B cell (primary cell): ENCODE results near the gene TCERG1L. TPM values are rescaled to one million over a fixed set of nuclear protein-coding genes. Genes with fewer than 3 reads are reported as not detected.

Experiments
- ATAC-seq: fragments of 200-7000 bp; cut with Tn5 transposase; one replicate; pipeline ENCODE4 v1.10.0; 2021; ENCODE audit warnings: low read depth, mild to moderate bottlenecking, moderate number of reproducible peaks, moderate library complexity
- CTCF ChIA-PET: fragments of 350-600 bp; sonication (Branson Sonifier 250); formaldehyde crosslinking; loops from one replicate; lab custom pipeline; 2021; ENCODE audit warnings: antibody characterized with exemption, inconsistent platforms; lab: Charles Lee
- POLR2A ChIA-PET: fragments of 350-600 bp; sonication (Branson Sonifier 250); formaldehyde crosslinking; loops from one replicate; lab custom pipeline; 2021; ENCODE audit warnings: antibody characterized with exemption; lab: Charles Lee
- DNase-seq: peaks from one replicate; pipeline ENCODE4 v3.0.0; 2013
- H2AFZ ChIP-seq: 2 replicates; pipeline ENCODE4 v1.6.1; 2012; ENCODE audit warnings: mild to moderate bottlenecking, low read depth, low read length; ENCODE audit not compliant: insufficient read depth, poor library complexity, severe bottlenecking
- H3K27ac ChIP-seq, 2 donors: 1 replicate in 1 of 2; 2 replicates in 1 of 2; pipeline ENCODE4 v1.5.1; 2012 to 2013; ENCODE audit warnings: low read length in 2 of 2, mild to moderate bottlenecking in 2 of 2, moderate library complexity in 1 of 2
- H3K27me3 ChIP-seq, 4 experiments: fragments of 200-600 bp in 1 of 4; sonication (generic) in 1 of 4; replicated peaks in 1 of 4; 1 replicate in 2 of 4; 2 replicates in 2 of 4; pipeline versions ENCODE4 v1.6.1 to v1.7.0; 2013 to 2016; ENCODE audit warnings: low read length in 3 of 4, mild to moderate bottlenecking in 2 of 4, mixed read lengths in 1 of 4, moderate library complexity in 1 of 4; ENCODE audit not compliant: insufficient read depth in 4 of 4, control insufficient read depth in 3 of 4; ENCODE audit errors: control extremely low read depth in 1 of 4
- H3K36me3 ChIP-seq, 2 experiments: replicated peaks in 1 of 2; 1 replicate in 1 of 2; 2 replicates in 1 of 2; pipeline versions ENCODE4 v1.6.1 to v1.7.1; 2013; ENCODE audit warnings: low read length in 1 of 2; ENCODE audit not compliant: insufficient read depth in 2 of 2, control insufficient read depth in 1 of 2; ENCODE audit errors: control extremely low read depth in 1 of 2, extremely low read depth in 1 of 2
- H3K4me1 ChIP-seq, 2 donors: fragments of 200-600 bp in 1 of 2; sonication (generic) in 1 of 2; 1 replicate in 1 of 2; 2 replicates in 1 of 2; pipeline versions ENCODE4 v1.5.1 to v1.6.1; 2013 to 2017; ENCODE audit warnings: low read length in 2 of 2; ENCODE audit not compliant: control insufficient read depth in 2 of 2, insufficient read depth in 2 of 2
- H3K4me2 ChIP-seq: replicated peaks from 2 replicates; pipeline ENCODE3; 2012; ENCODE audit warnings: mild to moderate bottlenecking, low read depth, low read length; ENCODE audit not compliant: poor library complexity, severe bottlenecking
- H3K4me3 ChIP-seq, 5 experiments: fragments of 200-600 bp in 1 of 5; sonication (generic) in 1 of 5; 1 replicate in 3 of 5; 2 replicates in 2 of 5; pipeline versions ENCODE4 v1.5.1 to v1.7.0; 2011 to 2016; ENCODE audit warnings: low read length in 4 of 5, mild to moderate bottlenecking in 4 of 5, low read depth in 2 of 5, control low read depth in 1 of 5, moderate library complexity in 1 of 5; ENCODE audit not compliant: insufficient read depth in 1 of 5; ENCODE audit errors: control extremely low read depth in 1 of 5, extremely low read depth in 1 of 5
- H3K79me2 ChIP-seq: fragments of 200-600 bp; sonication (generic); one replicate; pipeline ENCODE4 v1.6.0; 2016; ENCODE audit warnings: low read length; ENCODE audit not compliant: control insufficient read depth, insufficient read depth
- H3K9ac ChIP-seq: fragments of 200-600 bp; sonication (generic); 2 replicates; pipeline ENCODE4 v1.6.1; 2017; ENCODE audit warnings: mild to moderate bottlenecking, low read length, moderate library complexity
- H3K9me3 ChIP-seq, 3 donors: one replicate each; pipeline versions ENCODE4 v1.6.1 to v1.7.1; 2013; ENCODE audit warnings: low read length in 2 of 3; ENCODE audit not compliant: control insufficient read depth in 2 of 3, insufficient read depth in 1 of 3; ENCODE audit errors: control extremely low read depth in 1 of 3
- H4K20me1 ChIP-seq: 2 replicates; pipeline ENCODE4 v1.6.0; 2012; ENCODE audit warnings: mild to moderate bottlenecking, low read length; ENCODE audit not compliant: insufficient read depth, control insufficient read depth, poor library complexity, severe bottlenecking
- H3K27ac Mint-ChIP-seq: one replicate; pipeline ENCODE4 v1.8.0; 2021; ENCODE audit warnings: mixed read lengths
- H3K27me3 Mint-ChIP-seq: one replicate; pipeline ENCODE4 v1.8.0; 2021; ENCODE audit warnings: mixed read lengths
- H3K4me1 Mint-ChIP-seq: one replicate; pipeline ENCODE4 v1.8.0; 2021; ENCODE audit warnings: mixed read lengths
- H3K4me3 Mint-ChIP-seq: one replicate; pipeline ENCODE4 v1.8.0; 2021; ENCODE audit warnings: mixed read lengths
- H3K9me3 Mint-ChIP-seq: one replicate; pipeline ENCODE4 v1.8.0; 2022; ENCODE audit warnings: mixed read lengths; ENCODE audit not compliant: insufficient read depth
- CTCF ChIP-seq: fragments of 200-600 bp; IDR thresholded peaks from one replicate; pipeline ENCODE4 v1.8.0; 2022; ENCODE audit warnings: antibody characterized with exemption, mild to moderate bottlenecking
- EZH2 ChIP-seq: IDR thresholded peaks from 2 replicates; pipeline ENCODE4 v1.6.1; 2012; ENCODE audit warnings: borderline replicate concordance, low read depth, mild to moderate bottlenecking, moderate library complexity, low read length; ENCODE audit not compliant: insufficient read depth, poor library complexity, severe bottlenecking
- WGBS: methylation state at CpG from one replicate; pipeline ENCODE4 v1.1.5; 2013; ENCODE audit warnings: missing lambda C conversion rate; ENCODE audit not compliant: insufficient coverage; 5-methylcytosine and 5-hydroxymethylcytosine counted together
- intact Hi-C: fragments of 100-400 bp; cut with micrococcal nuclease; formaldehyde crosslinking; loops from one replicate; pipeline ENCODE4 v1.10.0; 2022
- polyA plus RNA-seq: library from polyadenylated mRNA; depleted of rRNA; stranded (reverse); fragments of >200 nt; gene quantifications from 2 replicates; pipeline ENCODE4 v1.2.3, GENCODE V29; 2012
- total RNA-seq, 2 donors: library from RNA; stranded (reverse); fragments of 120-200 nt in 1 of 2; gene quantifications; 1 replicate in 1 of 2; 2 replicates in 1 of 2; pipeline versions ENCODE4 v1.2.3 to v1.2.4, GENCODE V29; 2013 to 2022

Gene TCERG1L
- total and polyA plus RNA-seq, 2 donors (not counting 1 experiment from before 2014, with no cell fraction given), result 0.10 TPM; not detected in 1

DNA sequence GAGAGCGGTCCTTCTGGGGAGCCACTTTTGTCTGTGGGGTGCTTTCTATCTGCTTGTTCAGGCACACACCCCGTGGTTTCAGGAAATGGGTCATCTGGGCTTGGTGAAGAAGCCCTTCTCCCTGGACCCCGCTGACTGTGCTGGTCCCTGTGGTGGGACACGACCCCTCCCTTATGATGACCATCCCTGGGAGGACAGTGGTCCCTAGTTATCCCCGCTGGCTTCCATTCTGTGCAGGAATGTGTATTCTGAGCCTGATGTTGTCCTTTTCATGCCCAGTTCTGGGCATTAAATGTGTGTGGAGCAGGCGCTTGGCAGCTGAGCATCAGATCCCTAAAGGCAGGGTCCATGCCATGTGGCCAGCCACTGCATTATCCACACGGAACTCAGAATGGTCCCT is 71.6 kb downstream of the TCERG1L start:
- Histone ChIP-seq H3K9ac (no peak overlapping the region), H3K4me1 (no peaks in the 10 kb centered on the region), H3K79me2 (no peaks in the 10 kb centered on the region), H3K27ac (no peak overlapping the region), H3K4me3 (no peak overlapping the region), H4K20me1 (no peaks in the 10 kb centered on the region), H2AFZ (no peak overlapping the region), H3K9me3 (peaks cover 0 to 14% (median 0%) of the 10 kb centered on the region in 3 donors), H3K36me3 (no peaks in the 10 kb centered on the region), H3K4me2 (no peak overlapping the region), H3K27me3 (no peaks in the 10 kb centered on the region)
- no peaks in the 10 kb centered on the region for H3K27me3 Mint-ChIP-seq
- no peaks in the 10 kb centered on the region for H3K9me3 Mint-ChIP-seq
- whole genome bisulfite sequencing, result 87% methylated on average over 7 of the region's 7 CpGs
- ATAC-seq (no peak), DNase-seq (no peak)
- no peak for TF ChIP-seq EZH2
- TF ChIP-seq CTCF, result no peak
- CTCF ChIA-PET, result no interaction called here
- H3K27ac Mint-ChIP-seq, result no peak overlapping the region
- intact Hi-C loops, result no loop called here
- H3K4me3 Mint-ChIP-seq, result no peak overlapping the region
- POLR2A ChIA-PET, result no interaction called here
- no peaks in the 10 kb centered on the region for H3K4me1 Mint-ChIP-seq

- no peak overlapping the region for H3K27ac ChIP-seq
- ATAC-seq (no peak), DNase-seq (no peak)
- intact Hi-C loops, result no loop called here
- Mint-ChIP-seq H3K9me3 (no peaks in the 10 kb centered on the region), H3K27ac (no peak overlapping the region), H3K27me3 (no peaks in the 10 kb centered on the region), H3K4me1 (no peaks in the 10 kb centered on the region), H3K4me3 (no peak overlapping the region)
- no peak overlapping the region for H3K9ac ChIP-seq
- H3K36me3 ChIP-seq, result no peaks in the 10 kb centered on the region
- ChIA-PET CTCF (no interaction called here), POLR2A (no interaction called here)
- no peak overlapping the region for H3K4me2 ChIP-seq
- H3K9me3 ChIP-seq, result peaks cover 0 to 10% (median 0%) of the 10 kb centered on the region in 3 donors
- no peak overlapping the region for H2AFZ ChIP-seq
- no peak overlapping the region for H3K4me3 ChIP-seq
- WGBS, result 78% methylated on average over 13 of the region's 13 CpGs
- TF ChIP-seq EZH2 (no peak), CTCF (no peak)
- H3K4me1 ChIP-seq, result no peaks in the 10 kb centered on the region
- H4K20me1 ChIP-seq, result no peaks in the 10 kb centered on the region
- no peaks in the 10 kb centered on the region for H3K79me2 ChIP-seq
- H3K27me3 ChIP-seq, result no peaks in the 10 kb centered on the region
These were observed 72.1 kb downstream of the TCERG1L start for GRCh38 chr10:131239450-131239849.
